ENCODE results near the gene VANGL2.

The VANGL2 gene

GRCh38 chr1:160404094-160404493 lies 3.7 kb downstream of the VANGL2 start:
- Mint-ChIP-seq H3K27ac (no peak overlapping the region), H3K27me3 (ENCODE audit: low read depth, poor library complexity) (no peaks in the 10 kb centered on the region), H3K4me1 (peaks cover 85% of the 10 kb centered on the region), H3K9me3 (no peaks in the 10 kb centered on the region), H3K36me3 (ENCODE audit: low read depth) (peaks cover 4% of the 10 kb centered on the region), H3K4me3 (no peak overlapping the region)
- DNase-seq = no peak
- no peak for TF ChIP-seq CTCF (IDR thresholded peaks at IDR 0.05)

- H3K27ac Mint-ChIP-seq = peak overlapping the region; percentile 12
- TF ChIP-seq CTCF (IDR thresholded peaks at IDR 0.05) = no peak
- peaks cover 89% of the 10 kb centered on the region for H3K4me1 Mint-ChIP-seq
- no peaks in the 10 kb centered on the region for H3K27me3 Mint-ChIP-seq (ENCODE audit: low read depth, poor library complexity)
- no peaks in the 10 kb centered on the region for H3K9me3 Mint-ChIP-seq
- no peak for DNase-seq
- H3K36me3 Mint-ChIP-seq (ENCODE audit: low read depth) = peaks cover 4% of the 10 kb centered on the region
- H3K4me3 Mint-ChIP-seq = no peak overlapping the region
Measured at GRCh38 chr1:160405331-160405877, 5.0 kb downstream of the VANGL2 start.

- no peak overlapping the region for H3K4me3 Mint-ChIP-seq
- no peak for DNase-seq
- H3K27ac Mint-ChIP-seq = no peak overlapping the region
- H3K27me3 Mint-ChIP-seq (ENCODE audit: low read depth, poor library complexity) = no peaks in the 10 kb centered on the region
- no peak for TF ChIP-seq CTCF (IDR thresholded peaks at IDR 0.05)
- H3K9me3 Mint-ChIP-seq = no peaks in the 10 kb centered on the region
- H3K36me3 Mint-ChIP-seq (ENCODE audit: low read depth) = peaks cover 4% of the 10 kb centered on the region
- H3K4me1 Mint-ChIP-seq = peaks cover 95% of the 10 kb centered on the region
Measured at GRCh38 chr1:160406131-160406968, 6.0 kb downstream of the VANGL2 start.

GRCh38 chr1:160407839-160408801 lies 7.8 kb downstream of the VANGL2 start:
- no peak for DNase-seq
- Mint-ChIP-seq H3K9me3 (no peaks in the 10 kb centered on the region), H3K27me3 (ENCODE audit: low read depth, poor library complexity) (no peaks in the 10 kb centered on the region), H3K4me1 (peaks cover 88% of the 10 kb centered on the region), H3K27ac (peak overlapping the region; percentile 98), H3K36me3 (ENCODE audit: low read depth) (peaks cover 4% of the 10 kb centered on the region), H3K4me3 (no peak overlapping the region)
- TF ChIP-seq CTCF (IDR thresholded peaks at IDR 0.05) = no peak

- H3K9me3 Mint-ChIP-seq = no peaks in the 10 kb centered on the region
- no peak overlapping the region for H3K4me3 Mint-ChIP-seq
- peaks cover 9% of the 10 kb centered on the region for H3K36me3 Mint-ChIP-seq (ENCODE audit: low read depth)
- H3K27me3 Mint-ChIP-seq (ENCODE audit: low read depth, poor library complexity) = no peaks in the 10 kb centered on the region
- H3K4me1 Mint-ChIP-seq = peaks cover 87% of the 10 kb centered on the region
- no peak for DNase-seq
- no peak for TF ChIP-seq CTCF (IDR thresholded peaks at IDR 0.05)
- peak overlapping the region; percentile 98 for H3K27ac Mint-ChIP-seq
Measured at GRCh38 chr1:160408864-160409263, 8.5 kb downstream of the VANGL2 start.
